ENCODE measurements around the gene EFNA4.
A peak's percentile ranks its signal among the peaks of the same experiment; 100 is the strongest.

Gene EFNA4

GRCh38 chr1:155091071-155092051 is 27.8 kb downstream of the EFNA4 start:
- H3K27ac ChIP-seq, result no peak overlapping the region
- peak; percentile 97 for TF ChIP-seq CTCF (conservative IDR thresholded peaks at IDR 0.05)

GRCh38 chr1:155092131-155092530 is 28.6 kb downstream of the EFNA4 start:
- TF ChIP-seq CTCF (conservative IDR thresholded peaks at IDR 0.05), result no peak
- no peak overlapping the region for H3K27ac ChIP-seq

- H3K27ac ChIP-seq, result no peak overlapping the region
- no peak for TF ChIP-seq CTCF (conservative IDR thresholded peaks at IDR 0.05)
Observed at GRCh38 chr1:155092641-155093040, 29.1 kb downstream of the EFNA4 start.

- TF ChIP-seq CTCF (conservative IDR thresholded peaks at IDR 0.05), result peak; percentile 72
- peak overlapping the region; percentile 34; the same call in 1 of the 2 replicates for H3K27ac ChIP-seq
Observed at GRCh38 chr1:155093911-155094621, 30.5 kb downstream of the EFNA4 start.

GRCh38 chr1:155094622-155094948 is 31.0 kb downstream of the EFNA4 start:
- peak overlapping the region; percentile 34; the same call in 1 of the 2 replicates for H3K27ac ChIP-seq
- peak; percentile 27 for TF ChIP-seq CTCF (conservative IDR thresholded peaks at IDR 0.05)

- TF ChIP-seq CTCF (conservative IDR thresholded peaks at IDR 0.05), result no peak
Observed at GRCh38 chr1:155099331-155099730, 35.8 kb downstream of the EFNA4 start.

GRCh38 chr1:155103325-155103724 is 39.8 kb downstream of the EFNA4 start:
- TF ChIP-seq CTCF (conservative IDR thresholded peaks at IDR 0.05), result no peak
- H3K27ac ChIP-seq, result no peak overlapping the region

More at GRCh38 chr1:155099331-155099730, 35.8 kb downstream of the EFNA4 start:
- H3K27ac ChIP-seq, result no peak overlapping the region

Measured in VCaP (cell line).